Activated gamma-delta T cell (primary cell): ENCODE measurements around the gene MTCH1.

ENCODE experiments used
- DNase-seq: peaks from one replicate; lab custom pipeline; 2025; lab: John Stamatoyannopoulos, UW

The MTCH1 gene

DNA sequence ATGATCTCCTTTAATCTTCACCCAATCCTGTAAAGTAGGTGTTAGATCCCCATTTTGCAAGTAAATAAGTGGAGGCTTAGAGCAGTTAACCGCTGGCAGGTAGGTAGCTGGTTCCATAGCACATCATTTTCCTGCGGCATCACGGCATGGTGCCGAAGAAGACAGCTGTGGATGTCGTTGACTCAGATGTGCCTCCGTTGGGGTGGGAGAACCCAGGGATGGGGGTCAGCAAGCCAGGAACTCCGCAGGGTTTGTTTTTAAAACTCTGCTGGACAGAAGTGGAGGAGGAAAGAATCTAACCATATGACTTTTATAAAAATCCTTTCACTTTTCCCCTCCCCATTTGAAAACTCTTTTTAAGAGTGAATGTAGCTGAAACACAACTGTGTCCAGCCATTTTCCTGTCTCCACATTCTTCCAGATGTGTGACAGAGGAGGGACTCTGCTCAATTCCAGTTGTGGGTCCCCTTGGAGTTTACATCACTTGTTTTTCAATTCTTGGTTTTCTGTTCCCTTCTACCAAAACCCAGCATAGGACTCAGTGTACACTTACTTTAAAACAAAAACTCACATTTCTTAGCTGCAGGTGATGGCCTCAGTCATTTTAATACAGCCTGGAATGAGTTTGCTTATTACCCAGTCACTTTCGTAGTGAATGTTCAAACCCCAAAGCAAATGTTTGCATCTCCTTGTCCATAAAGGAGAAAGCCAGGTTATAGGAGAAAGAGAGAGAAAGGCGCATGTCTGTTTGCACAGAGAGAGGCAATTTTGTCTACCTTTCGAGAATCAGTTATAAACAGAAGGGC, 59.1 kb downstream of the MTCH1 start:
- DNase-seq, result no peak

DNA sequence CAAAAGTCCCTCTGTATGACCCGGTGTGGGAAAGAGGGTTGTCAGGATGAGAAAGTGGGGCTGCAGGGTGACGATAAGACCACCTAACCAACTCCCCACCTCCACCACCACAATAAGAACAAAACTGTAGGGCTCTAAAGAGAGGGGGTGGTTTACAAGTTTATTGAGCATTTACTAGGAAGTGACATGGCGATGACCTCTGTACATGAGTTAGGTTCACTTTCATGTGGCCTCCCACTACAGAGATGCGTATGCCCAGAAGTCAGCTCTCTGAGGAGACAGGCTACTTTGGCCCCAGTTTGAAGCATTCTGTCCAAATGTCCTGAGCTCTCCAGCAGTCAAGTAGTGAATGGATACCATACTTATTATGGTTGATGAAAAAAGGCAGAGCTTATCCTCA, 60.2 kb downstream of the MTCH1 start:
- DNase-seq, result no peak

DNA sequence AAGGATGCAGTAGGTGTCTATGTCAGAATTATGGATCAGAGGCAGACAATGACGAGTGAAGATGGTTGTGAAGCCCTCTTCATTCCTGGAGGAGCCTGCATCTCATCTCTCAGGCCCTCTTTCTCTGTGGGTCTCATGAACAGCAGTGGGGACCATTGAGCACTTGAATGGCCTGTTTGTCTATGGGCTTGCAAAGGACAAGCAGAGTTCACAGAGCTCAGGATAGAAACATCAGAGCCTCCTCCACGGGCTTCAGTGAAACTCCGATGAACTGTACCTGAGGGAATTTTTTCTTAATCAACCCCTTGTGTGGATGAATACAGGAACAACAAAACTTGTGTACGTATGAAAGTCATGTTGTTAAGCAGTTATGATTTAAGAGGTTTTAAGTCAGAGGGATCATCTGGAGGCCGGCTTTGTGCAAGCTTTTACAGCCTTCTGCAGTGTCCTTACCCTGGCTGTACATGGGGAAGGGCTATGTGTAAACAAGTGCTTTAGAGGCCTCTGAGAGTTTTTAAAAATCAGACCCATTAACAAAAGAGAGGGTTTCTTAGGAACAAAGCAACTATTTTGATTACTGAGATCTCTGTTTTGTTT, 61.1 kb downstream of the MTCH1 start:
- DNase-seq, result no peak

DNA sequence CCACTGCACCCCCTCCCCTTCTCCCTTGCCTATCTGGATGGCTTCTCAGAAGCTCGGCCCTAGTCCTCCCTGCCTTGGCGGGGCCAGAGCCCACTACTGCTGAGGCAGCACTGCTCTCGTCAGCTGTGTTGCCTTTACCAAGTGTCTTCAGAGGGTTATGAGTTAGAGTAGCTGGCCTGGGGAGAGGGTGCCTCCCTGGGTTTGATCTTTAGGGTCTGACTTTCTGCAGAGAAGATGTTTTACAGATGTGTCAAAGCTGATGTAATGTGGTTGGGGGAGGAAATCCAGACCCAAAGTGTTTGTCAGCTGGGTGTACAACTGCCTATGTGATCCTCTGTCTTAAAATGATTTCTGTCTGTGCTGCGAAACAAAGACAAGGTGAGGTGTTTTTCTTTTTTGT, 61.9 kb downstream of the MTCH1 start:
- no peak for DNase-seq

DNA sequence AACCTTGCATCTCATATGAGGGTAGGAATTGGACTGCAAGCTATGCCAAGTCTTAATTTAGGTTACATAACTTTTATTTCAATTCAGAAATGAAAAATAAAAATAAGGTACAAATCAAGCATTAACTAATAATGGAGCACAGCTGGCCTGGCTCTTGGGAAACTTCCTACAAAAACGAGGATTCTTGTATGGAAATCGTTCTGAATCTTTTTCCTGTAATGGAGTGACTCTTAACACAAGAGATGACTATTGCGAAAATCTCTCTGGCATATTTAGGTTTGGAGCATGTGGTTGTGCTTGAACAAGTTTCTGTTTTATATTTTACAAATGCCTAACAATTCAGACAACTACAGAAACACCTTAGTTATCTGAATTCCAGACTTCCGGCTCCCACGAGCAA, 65.5 kb downstream of the MTCH1 start:
- no peak for DNase-seq

DNA sequence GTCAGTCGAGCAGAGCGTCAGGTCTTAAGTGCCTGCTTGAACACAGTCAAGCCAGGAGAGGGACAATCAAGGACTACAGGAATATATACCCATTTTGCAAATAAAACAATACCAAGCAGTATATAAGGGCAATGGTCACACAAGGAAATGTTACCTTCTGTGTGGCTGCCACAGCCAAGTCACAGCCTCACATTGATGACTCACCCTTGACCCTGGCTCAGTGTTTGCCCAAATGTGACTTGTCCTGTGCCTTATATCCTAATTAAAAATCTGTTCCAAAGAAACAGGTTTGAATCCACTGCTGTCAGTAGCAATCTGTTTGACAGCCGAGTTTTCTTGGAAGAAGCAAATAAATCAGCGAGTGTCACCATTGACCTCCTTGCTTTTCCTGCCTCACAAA, 65.9 kb downstream of the MTCH1 start:
- no peak for DNase-seq
